ENCODE measurements around the gene HKDC1.
"Not testable (repeated sequence)": the region's sequence is repeated elsewhere in the genome, so short reads cannot be mapped to it uniquely, and the experiment has no call there.

The HKDC1 gene

GRCh38 chr10:69241575-69241974 lies 21.4 kb downstream of the HKDC1 start:
- no peak for DNase-seq (ENCODE audit: low spot score)

- no peak for DNase-seq (ENCODE audit: low spot score)
Measured at GRCh38 chr10:69242040-69242851, 22.1 kb downstream of the HKDC1 start.

DNA sequence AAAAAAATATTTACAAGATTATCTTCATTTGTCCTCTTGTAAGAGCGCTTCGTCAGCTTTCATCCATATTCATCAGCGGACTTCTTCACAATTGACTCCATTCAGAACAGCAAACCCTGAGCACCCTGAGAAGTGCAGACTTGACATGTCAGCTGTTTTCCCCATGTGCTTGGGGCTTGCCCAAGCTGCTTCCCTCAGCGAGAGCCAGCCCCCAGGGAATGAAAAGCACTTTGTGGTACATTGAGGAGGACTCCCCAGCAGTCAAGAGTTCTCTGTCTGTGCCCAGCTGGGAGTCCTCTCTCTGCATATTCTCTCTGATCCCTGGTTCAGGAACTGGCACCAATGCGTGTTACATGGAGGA lies 22.7 kb downstream of the HKDC1 start:
- no peak for DNase-seq (ENCODE audit: low spot score)

DNA sequence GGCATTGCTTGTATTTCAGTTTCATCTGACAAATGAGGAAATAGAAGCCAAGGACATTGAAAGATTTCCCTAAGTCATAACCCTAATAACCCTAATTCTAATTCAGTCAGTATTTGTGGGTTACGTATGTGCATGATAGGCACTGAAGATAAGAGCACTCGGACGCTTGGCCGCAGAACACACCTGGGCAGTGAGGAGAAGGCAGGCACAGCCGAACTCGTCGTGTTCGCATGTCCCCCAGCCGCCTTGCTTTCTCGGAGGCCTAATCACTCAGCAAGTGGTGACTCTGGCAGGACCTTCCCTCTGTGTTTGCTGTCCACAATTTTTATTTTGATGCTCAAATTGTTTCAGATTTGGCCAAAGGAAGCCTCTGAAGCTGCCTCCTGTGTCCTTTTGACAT lies 23.7 kb downstream of the HKDC1 start:
- no peak for DNase-seq (ENCODE audit: low spot score)

DNA sequence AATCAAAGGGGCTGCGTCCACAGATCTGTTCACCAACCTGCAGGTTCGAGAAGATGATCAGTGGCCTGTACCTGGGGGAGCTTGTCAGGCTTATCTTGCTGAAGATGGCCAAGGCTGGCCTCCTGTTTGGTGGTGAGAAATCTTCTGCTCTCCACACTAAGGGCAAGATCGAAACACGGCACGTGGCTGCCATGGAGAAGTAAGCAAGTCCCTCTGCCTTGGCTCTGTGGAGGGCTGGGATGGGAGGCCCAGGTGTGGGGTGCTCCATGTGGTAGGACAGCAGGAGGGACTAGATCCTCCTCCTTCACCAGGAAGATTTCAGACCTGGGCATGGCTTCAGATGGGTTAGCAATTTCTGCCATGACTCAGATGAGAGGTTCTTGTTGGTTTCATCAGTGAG lies 25.9 kb downstream of the HKDC1 start:
- DNase-seq (ENCODE audit: low spot score) = no peak

- no peak for DNase-seq (ENCODE audit: low spot score)
Measured at GRCh38 chr10:69246581-69247312, 26.6 kb downstream of the HKDC1 start.

GRCh38 chr10:69247313-69247710 lies 27.2 kb downstream of the HKDC1 start:
- DNase-seq (ENCODE audit: low spot score) = no peak

- no peak for DNase-seq (ENCODE audit: low spot score)
Measured at GRCh38 chr10:69248117-69248730, 28.1 kb downstream of the HKDC1 start.

GRCh38 chr10:69250041-69250440 lies 29.9 kb downstream of the HKDC1 start:
- DNase-seq (ENCODE audit: low spot score) = no peak

GRCh38 chr10:69251417-69251816 lies 31.3 kb downstream of the HKDC1 start:
- not testable (repeated sequence) for DNase-seq (ENCODE audit: low spot score)

GRCh38 chr10:69253171-69253570 lies 33.0 kb downstream of the HKDC1 start:
- DNase-seq (ENCODE audit: low spot score) = peak; percentile 35

GRCh38 chr10:69254877-69255276 lies 34.7 kb downstream of the HKDC1 start:
- DNase-seq (ENCODE audit: low spot score) = peak; percentile 16

DNA sequence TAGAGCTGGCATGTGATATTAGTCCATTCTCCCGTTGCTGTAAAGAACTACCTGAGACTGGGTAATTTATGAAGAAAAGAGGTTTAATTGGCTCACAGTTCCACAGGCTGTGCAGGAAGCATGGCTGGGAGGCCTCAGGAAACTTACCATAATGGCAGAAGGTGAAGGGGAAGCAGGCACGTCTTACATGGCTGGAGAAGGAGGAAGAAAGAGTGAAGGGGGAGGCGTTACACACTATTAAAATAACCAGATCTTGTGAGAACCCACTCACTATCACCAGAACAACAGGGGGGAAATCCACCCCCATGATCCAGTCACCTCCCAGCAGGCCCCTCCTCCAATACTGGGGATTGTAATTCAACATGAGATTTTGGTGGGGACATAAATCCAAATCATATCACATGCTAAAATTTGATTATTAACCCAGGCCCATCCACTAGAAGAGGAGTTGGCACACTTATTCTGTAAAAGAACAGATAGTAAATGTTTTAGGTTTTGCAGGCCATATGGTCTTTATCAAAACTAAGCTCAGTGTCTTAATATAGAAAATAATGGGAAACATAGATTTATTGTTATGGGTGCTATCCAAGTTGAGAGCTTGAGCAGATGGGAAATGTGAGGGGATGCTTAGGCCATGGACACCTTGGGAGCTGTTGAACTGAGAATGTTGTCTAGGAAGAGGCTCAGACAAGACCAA lies 39.6 kb downstream of the HKDC1 start:
- DNase-seq (ENCODE audit: low spot score) = no peak

GRCh38 chr10:69261184-69261583 lies 41.1 kb downstream of the HKDC1 start:
- no peak for DNase-seq (ENCODE audit: low spot score)

DNA sequence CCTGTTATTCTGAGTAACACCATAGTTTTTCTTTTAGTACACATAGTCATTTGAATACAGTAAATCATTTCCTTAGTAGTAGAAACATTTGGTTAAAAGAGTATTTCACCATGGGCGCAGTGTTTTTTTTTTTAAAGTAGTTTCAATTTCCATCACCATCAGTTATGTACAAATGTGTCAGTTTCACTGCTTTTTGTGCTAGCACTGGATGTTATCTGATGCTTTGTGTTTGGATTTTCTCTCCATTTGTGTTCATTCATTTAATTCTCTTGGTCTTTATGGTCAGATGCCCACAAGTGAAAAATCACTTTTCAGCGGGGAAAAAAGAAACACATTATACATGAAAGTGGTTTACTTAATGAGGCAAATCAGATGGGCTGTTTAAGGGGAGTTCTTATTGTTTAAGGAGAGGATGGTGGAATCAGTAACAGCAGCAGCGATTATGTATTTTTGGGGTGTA lies 42.2 kb downstream of the HKDC1 start:
- no peak for DNase-seq (ENCODE audit: low spot score)

- DNase-seq (ENCODE audit: low spot score) = no peak
Measured at GRCh38 chr10:69265521-69265920, 45.4 kb downstream of the HKDC1 start.

- no peak for DNase-seq (ENCODE audit: low spot score)
Measured at GRCh38 chr10:69268761-69269416, 48.8 kb downstream of the HKDC1 start.

DNA sequence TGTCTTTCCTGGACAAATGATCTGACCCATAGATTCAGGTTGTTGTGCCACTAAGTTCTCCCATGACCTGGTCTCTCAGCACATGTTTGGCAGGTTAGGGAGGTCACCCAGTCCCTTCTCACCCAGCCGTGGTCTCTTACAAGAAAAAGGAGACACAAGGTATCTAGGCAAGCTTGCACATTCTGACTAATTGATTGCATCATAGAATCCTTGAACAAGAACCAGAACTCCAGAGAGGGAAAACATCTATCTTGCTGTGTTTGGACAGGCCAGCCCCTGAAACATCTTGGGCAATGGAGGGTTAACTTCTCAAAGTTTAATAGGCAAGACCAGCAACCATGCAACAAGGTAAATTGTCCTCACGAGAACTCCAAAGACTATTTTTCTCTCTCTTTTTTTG lies 49.6 kb downstream of the HKDC1 start:
- DNase-seq (ENCODE audit: low spot score) = no peak

DNA sequence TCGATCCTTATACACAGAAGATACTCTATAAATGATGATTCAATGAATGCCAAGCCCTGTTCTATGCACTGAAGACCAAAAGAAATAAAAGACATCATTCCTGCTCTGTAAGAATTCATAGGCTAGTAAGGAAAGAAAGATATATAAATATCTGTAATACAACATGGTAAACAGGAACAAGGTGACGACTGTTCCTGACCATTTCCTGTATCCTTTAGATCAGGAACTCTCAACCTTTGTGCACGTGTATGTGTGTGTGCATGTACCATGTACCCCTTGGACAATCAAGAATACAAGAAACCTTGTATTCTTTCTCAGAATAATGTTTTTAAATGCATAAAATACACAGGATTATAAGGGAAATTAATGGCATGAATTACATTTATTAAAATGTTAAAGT lies 50.9 kb downstream of the HKDC1 start:
- no peak for DNase-seq (ENCODE audit: low spot score)

DNA sequence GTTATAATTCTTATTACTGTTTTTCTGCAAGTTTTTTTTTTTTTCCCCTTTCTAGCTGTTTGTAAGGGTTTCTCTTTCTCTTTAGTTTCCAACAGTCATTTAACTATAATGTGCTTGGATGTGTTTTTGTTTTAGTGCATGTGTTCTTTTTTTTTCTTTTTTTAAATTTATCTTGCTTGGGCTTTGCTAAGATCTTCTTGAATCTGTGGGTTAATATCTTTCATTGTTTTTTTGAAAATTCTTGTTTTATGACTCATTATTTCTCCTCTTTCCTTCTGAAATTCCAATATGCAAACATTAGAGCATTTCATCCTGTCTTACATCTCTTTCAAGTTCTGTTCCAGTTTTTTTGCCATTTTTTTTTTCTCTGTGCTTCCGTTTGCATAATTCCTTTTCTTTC lies 52.5 kb downstream of the HKDC1 start:
- no peak for DNase-seq (ENCODE audit: low spot score)

DNA sequence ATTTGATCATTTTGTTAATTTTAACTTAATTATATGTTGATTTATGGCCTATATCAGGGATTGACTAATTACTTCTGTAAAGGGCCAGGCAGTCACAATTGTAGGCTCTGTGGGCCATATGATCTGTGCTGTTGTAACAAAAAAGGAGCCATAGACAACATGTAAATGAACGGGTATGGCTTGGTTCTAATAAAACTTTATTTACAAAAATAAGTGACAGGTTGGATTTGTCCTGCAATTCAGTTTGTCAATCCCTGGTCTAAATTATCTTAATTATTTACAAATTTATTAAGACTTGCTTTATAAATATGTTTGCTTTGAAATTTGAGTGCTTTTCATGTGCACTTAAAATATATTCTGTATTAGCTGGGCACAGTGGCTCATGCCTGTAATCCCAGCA lies 55.3 kb downstream of the HKDC1 start:
- no peak for DNase-seq (ENCODE audit: low spot score)

DNA sequence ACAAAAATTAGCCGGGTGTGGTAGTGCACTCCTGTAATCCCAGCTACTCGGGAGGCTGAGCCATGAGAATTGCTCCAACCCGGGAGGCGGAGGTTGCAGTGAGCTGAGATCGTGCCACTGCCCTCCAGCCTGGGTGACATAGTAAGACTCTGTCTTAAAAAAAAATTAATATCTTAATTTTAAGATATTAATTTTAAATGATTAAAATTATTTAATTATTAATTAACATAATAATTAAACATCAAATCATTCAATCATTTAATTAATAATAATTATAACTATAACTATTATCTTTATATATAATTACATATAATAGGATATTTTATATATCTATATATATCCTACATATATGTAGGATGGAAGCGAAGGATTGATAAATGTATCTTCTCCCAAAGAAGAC lies 56.4 kb downstream of the HKDC1 start:
- DNase-seq (ENCODE audit: low spot score) = no peak

Measured in ecto neural progenitor cell (in vitro differentiated cells).